HEK293 (cell line): ENCODE results near the gene ZCCHC7.

Experiments used
- CTCF ChIA-PET: fragments of 350-600 bp; formaldehyde crosslinking; extraction: SDS; loops from one replicate; lab custom pipeline; 2021; ENCODE audit warnings: antibody characterized with exemption; lab: Yijun Ruan, JAX
- POLR2A ChIA-PET: fragments of 300-600 bp; formaldehyde crosslinking; extraction: SDS; loops from one replicate; lab custom pipeline; 2020; ENCODE audit warnings: antibody characterized with exemption, inconsistent platforms; lab: Yijun Ruan, JAX
- H3K27ac ChIP-seq: fragments of 200-500 bp; sonication (Bioruptor generic); 2 replicates; pipeline ENCODE4 v1.5.1; 2014; ENCODE audit warnings: low read depth, low read length, control low read depth, inconsistent platforms; ENCODE audit errors: extremely low read depth
- H3K36me3 ChIP-seq, 2 experiments: fragments of 200-500 bp in 1 of 2; sonication (Bioruptor generic) in 1 of 2; 1 replicate in 1 of 2; 2 replicates in 1 of 2; pipeline ENCODE4 v1.5.1; 2014 to 2017; ENCODE audit warnings: inconsistent platforms in 2 of 2, low read length in 2 of 2; ENCODE audit not compliant: control insufficient read depth in 2 of 2, insufficient read depth in 1 of 2
- H3K4me1 ChIP-seq: fragments of 200-500 bp; sonication (Bioruptor generic); 2 replicates; pipeline ENCODE4 v1.5.1; 2014; ENCODE audit warnings: mild to moderate bottlenecking, low read length, inconsistent platforms; ENCODE audit not compliant: control insufficient read depth, insufficient read depth
- H3K4me3 ChIP-seq: 2 replicates; pipeline ENCODE4 v1.5.1; 2011; ENCODE audit warnings: low read depth, mild to moderate bottlenecking, control low read depth, low read length, moderate library complexity
- H3K9me3 ChIP-seq: fragments of 200-500 bp; sonication (Bioruptor generic); 2 replicates; pipeline ENCODE4 v1.5.1; 2014; ENCODE audit warnings: low read depth, low read length, inconsistent platforms; ENCODE audit not compliant: control insufficient read depth, insufficient read depth
- ELK4 ChIP-seq: IDR thresholded peaks from 2 replicates; pipeline ENCODE4 v1.6.1; 2011; ENCODE audit warnings: mild to moderate bottlenecking, low read depth, low read length, borderline replicate concordance
- HOXA7 ChIP-seq: sonication (generic); formaldehyde crosslinking; IDR thresholded peaks from 2 replicates; pipeline ENCODE4 v1.8.1; 2022; ENCODE audit warnings: missing genetic modification reagents, borderline replicate concordance
- MYNN ChIP-seq: fragments of 450-650 bp; formaldehyde crosslinking; IDR thresholded peaks from 2 replicates; pipeline ENCODE4 v1.5.1; 2016; ENCODE audit warnings: missing biosample characterization, missing genetic modification characterization, borderline replicate concordance
- OSR2 ChIP-seq: fragments of 450-650 bp; formaldehyde crosslinking; IDR thresholded peaks from 2 replicates; pipeline ENCODE4 v1.5.1; 2016; ENCODE audit warnings: missing biosample characterization, missing genetic modification characterization
- PBX3 ChIP-seq: sonication (generic); formaldehyde crosslinking; IDR thresholded peaks from 2 replicates; pipeline ENCODE4 v1.8.1; 2022; ENCODE audit warnings: mild to moderate bottlenecking, moderate library complexity, missing genetic modification reagents
- PRDM6 ChIP-seq: fragments of 450-650 bp; formaldehyde crosslinking; IDR thresholded peaks from 2 replicates; pipeline ENCODE4 v1.5.1; 2017; ENCODE audit warnings: missing biosample characterization, missing genetic modification characterization
- SETDB1 ChIP-seq: IDR thresholded peaks from one replicate; pipeline ENCODE4 v1.6.1; 2017; ENCODE audit warnings: mild to moderate bottlenecking, low read length, moderate library complexity, mixed read lengths; ENCODE audit not compliant: insufficient read length
- TCF7L2 ChIP-seq: IDR thresholded peaks from 2 replicates; pipeline ENCODE4 v1.6.1; 2011; ENCODE audit warnings: low read depth, mild to moderate bottlenecking, inconsistent platforms, low read length, moderate library complexity, borderline replicate concordance
- TSHZ1 ChIP-seq: fragments of 450-650 bp; formaldehyde crosslinking; IDR thresholded peaks from 2 replicates; pipeline ENCODE4 v1.5.1; 2016; ENCODE audit warnings: missing biosample characterization, missing genetic modification characterization, borderline replicate concordance
- ZBTB17 ChIP-seq: fragments of 450-650 bp; formaldehyde crosslinking; IDR thresholded peaks from 2 replicates; pipeline ENCODE4 v1.5.1; 2016; ENCODE audit warnings: missing biosample characterization, missing genetic modification characterization
- ZFP3 ChIP-seq: fragments of 450-650 bp; formaldehyde crosslinking; IDR thresholded peaks from 2 replicates; pipeline ENCODE4 v1.5.1; 2016; ENCODE audit warnings: low read depth, missing biosample characterization, missing genetic modification characterization
- ZIC2 ChIP-seq: fragments of 450-650 bp; formaldehyde crosslinking; IDR thresholded peaks from 2 replicates; pipeline ENCODE4 v1.5.1; 2016; ENCODE audit warnings: missing biosample characterization, missing genetic modification characterization
- ZNF121 ChIP-seq: fragments of 450-650 bp; formaldehyde crosslinking; IDR thresholded peaks from 2 replicates; pipeline ENCODE4 v1.5.1; 2016; ENCODE audit warnings: missing biosample characterization, missing genetic modification characterization
- ZNF221 ChIP-seq: fragments of 450-650 bp; formaldehyde crosslinking; IDR thresholded peaks from 2 replicates; pipeline ENCODE4 v1.5.1; 2017; ENCODE audit warnings: missing biosample characterization, missing genetic modification characterization, borderline replicate concordance
- ZNF239 ChIP-seq: fragments of 450-650 bp; formaldehyde crosslinking; IDR thresholded peaks from 2 replicates; pipeline ENCODE4 v1.5.1; 2016; ENCODE audit warnings: missing biosample characterization, missing genetic modification characterization
- ZNF555 ChIP-seq: fragments of 450-650 bp; formaldehyde crosslinking; conservative IDR thresholded peaks from 2 replicates; pipeline ENCODE4 v1.5.1; 2017; ENCODE audit warnings: missing biosample characterization, mild to moderate bottlenecking, missing genetic modification characterization, inconsistent platforms
- ZNF776 ChIP-seq: fragments of 450-650 bp; formaldehyde crosslinking; IDR thresholded peaks from 2 replicates; pipeline ENCODE4 v1.5.0; 2017; ENCODE audit warnings: missing biosample characterization, missing genetic modification characterization, borderline replicate concordance
- ZNF777 ChIP-seq: fragments of 450-650 bp; formaldehyde crosslinking; IDR thresholded peaks from 2 replicates; pipeline ENCODE4 v1.5.1; 2017; ENCODE audit warnings: missing biosample characterization, missing genetic modification characterization, borderline replicate concordance
- ZNF843 ChIP-seq: fragments of 450-650 bp; formaldehyde crosslinking; IDR thresholded peaks from 2 replicates; pipeline ENCODE4 v1.5.1; 2016; ENCODE audit warnings: missing biosample characterization, missing genetic modification characterization

ZCCHC7 gene

GRCh38 chr9:37210737-37211523 is 90.6 kb downstream of the ZCCHC7 start:
- Histone ChIP-seq H3K36me3 (no peaks in the 10 kb centered on the region), H3K9me3 (no peaks in the 10 kb centered on the region), H3K4me3 (no peak overlapping the region), H3K27ac (no peak overlapping the region), H3K4me1 (0 out of 2 replicates have a peak, but pooled peaks cover 5% of the 10 kb centered on the region)
- ChIA-PET CTCF (interaction anchor here (0.6 to 0.7 kb wide), 2 partner anchors 204 to 1118 kb away, joined by 3 read pairs; no protein-coding TSS in a partner anchor), POLR2A (interaction anchor here (0.7 kb wide), 1 partner anchor 436 kb away, joined by 8 read pairs; no protein-coding TSS in a partner anchor)
- TF ChIP-seq ZFP3 (no peak), PRDM6 (tag by site-specific recombination) (peak; percentile 45; the same call in 1 of the 2 replicates)

- 0 out of 2 replicates have a peak, but pooled peaks cover 5% of the 10 kb centered on the region for H3K4me1 ChIP-seq
- CTCF ChIA-PET = interaction anchor here (0.7 to 1.0 kb wide), 2 partner anchors 216 to 804 kb away, joined by 3 to 4 read pairs; no protein-coding TSS in a partner anchor
- POLR2A ChIA-PET = interaction anchor here (0.7 kb wide), 1 partner anchor 22 kb away, joined by 3 read pairs; no protein-coding TSS in a partner anchor
- no peaks in the 10 kb centered on the region for H3K9me3 ChIP-seq
- H3K36me3 ChIP-seq = no peaks in the 10 kb centered on the region
- no peak overlapping the region for H3K27ac ChIP-seq
- no peak overlapping the region for H3K4me3 ChIP-seq
- TF ChIP-seq ZBTB17 (tag by site-specific recombination) (peak; percentile 73), MYNN (tag by site-specific recombination) (no peak)
Measured at GRCh38 chr9:37212435-37212834, 92.1 kb downstream of the ZCCHC7 start.

GRCh38 chr9:37215381-37215780 is 95.0 kb downstream of the ZCCHC7 start:
- CTCF ChIA-PET = interaction anchor here (0.7 to 2.9 kb wide), 2 partner anchors 15 to 115 kb away, joined by 4 to 9 read pairs; no protein-coding TSS in a partner anchor
- POLR2A ChIA-PET = no interaction called here
- no peaks in the 10 kb centered on the region for H3K36me3 ChIP-seq
- 0 out of 2 replicates have a peak, but pooled peaks cover 5% of the 10 kb centered on the region for H3K4me1 ChIP-seq
- no peak overlapping the region for H3K4me3 ChIP-seq
- H3K9me3 ChIP-seq = no peaks in the 10 kb centered on the region
- no peak overlapping the region for H3K27ac ChIP-seq
- TF ChIP-seq SETDB1 (no peak), ZNF776 (no peak), OSR2 (tag by site-specific recombination) (peak; percentile 48; the same call in 1 of the 2 replicates), ZNF239 (tag by site-specific recombination) (no peak)

GRCh38 chr9:37215830-37216229 is 95.5 kb downstream of the ZCCHC7 start:
- ChIA-PET POLR2A (no interaction called here), CTCF (interaction anchor here (2.9 kb wide), 1 partner anchor 15 kb away, joined by 9 read pairs; no protein-coding TSS in a partner anchor)
- TF ChIP-seq ZNF221 (tag by site-specific recombination) (no peak), HOXA7 (no peak), ZNF121 (tag by site-specific recombination) (no peak), ZNF777 (no peak), ZIC2 (tag by site-specific recombination) (no peak), ZNF843 (no peak), ELK4 (no peak), PBX3 (CRISPR knock-in tag) (no peak), TCF7L2 (no peak), ZNF555 (no peak), TSHZ1 (tag by site-specific recombination) (no peak)

More at GRCh38 chr9:37215830-37216229, 95.5 kb downstream of the ZCCHC7 start:
- H3K9me3 ChIP-seq = no peaks in the 10 kb centered on the region
- H3K36me3 ChIP-seq = no peaks in the 10 kb centered on the region
- H3K4me1 ChIP-seq = 0 out of 2 replicates have a peak, but pooled peaks cover 5% of the 10 kb centered on the region
- H3K27ac ChIP-seq = no peak overlapping the region
- H3K4me3 ChIP-seq = no peak overlapping the region
